Umbilical cord (tissue), 2 donors: ENCODE results near the gene CNIH3. TPM values are rescaled to one million over a fixed set of nuclear protein-coding genes. Genes with fewer than 3 reads are reported as not detected.

Experiments
- DNase-seq: peaks from one replicate; pipeline ENCODE4 v3.0.0-alpha.2; 2015; ENCODE audit warnings: low spot score
- total RNA-seq: library from RNA; depleted of rRNA; stranded (reverse); fragments of >200 nt; gene quantifications from one replicate; pipeline ENCODE4 v1.2.3, GENCODE V29; 2014; ENCODE audit warnings: low replicate concordance; ENCODE audit not compliant: insufficient read depth

CNIH3 gene
- total RNA-seq, 1 donor from 2014 or later: 9.4 TPM

- DNase-seq: no peak
Observed at GRCh38 chr1:224720216-224720615, 104.1 kb downstream of the CNIH3 start.

- no peak for DNase-seq
Observed at GRCh38 chr1:224721000-224721399, 104.9 kb downstream of the CNIH3 start.

- no peak for DNase-seq
Observed at GRCh38 chr1:224722838-224723237, 106.7 kb downstream of the CNIH3 start.

GRCh38 chr1:224724566-224724965, 108.4 kb downstream of the CNIH3 start:
- no peak for DNase-seq

- DNase-seq: peak; percentile 71
Observed at GRCh38 chr1:224726441-224727182, 110.5 kb downstream of the CNIH3 start.

GRCh38 chr1:224727351-224728289, 111.5 kb downstream of the CNIH3 start:
- DNase-seq: no peak

- no peak for DNase-seq
Observed at GRCh38 chr1:224730540-224730939, 114.4 kb downstream of the CNIH3 start.

- DNase-seq: no peak
Observed at GRCh38 chr1:224730965-224731364, 114.8 kb downstream of the CNIH3 start.

- DNase-seq: no peak
Observed at GRCh38 chr1:224731633-224732032, 115.5 kb downstream of the CNIH3 start.

GRCh38 chr1:224732377-224733026, 116.4 kb downstream of the CNIH3 start:
- no peak for DNase-seq

GRCh38 chr1:224733027-224733911, 117.2 kb downstream of the CNIH3 start:
- peak; percentile 18 for DNase-seq

- DNase-seq: no peak
Observed at GRCh38 chr1:224734261-224734935, 118.3 kb downstream of the CNIH3 start.

GRCh38 chr1:224735159-224735558, 119.0 kb downstream of the CNIH3 start:
- no peak for DNase-seq

GRCh38 chr1:224736619-224737352, 120.7 kb downstream of the CNIH3 start:
- DNase-seq: no peak

- DNase-seq: no peak
Observed at GRCh38 chr1:224737353-224737727, 121.2 kb downstream of the CNIH3 start.

- no peak for DNase-seq
Observed at GRCh38 chr1:224739303-224739996, 123.3 kb downstream of the CNIH3 start.

- no peak for DNase-seq
Observed at GRCh38 chr1:224739997-224740684, 124.0 kb downstream of the CNIH3 start.

GRCh38 chr1:224740685-224741052, 124.6 kb downstream of the CNIH3 start:
- DNase-seq: no peak

- no peak for DNase-seq
Observed at GRCh38 chr1:224742349-224742748, 126.2 kb downstream of the CNIH3 start.
